Endothelial cell of umbilical vein (primary cell): ENCODE data around the gene RFLNA. TPM values are rescaled to one million over a fixed set of nuclear protein-coding genes. Genes with fewer than 3 reads are reported as not detected.

ENCODE experiments used
- BruUV-seq: library from RNA; stranded (reverse); fragments of 400-500 nt; replicated peaks from 2 replicates; lab custom pipeline; 2021; lab: Mats Ljungman, UMichigan
- CTCF ChIA-PET: fragments of 300-600, 350-600 bp; sonication (Branson Sonifier 250); formaldehyde crosslinking; loops from one replicate; lab custom pipeline; 2021; ENCODE audit warnings: antibody characterized with exemption, inconsistent platforms; lab: Charles Lee
- POLR2A ChIA-PET: fragments of 300-600, 350-600 bp; sonication (Branson Sonifier 250); formaldehyde crosslinking; loops from one replicate; lab custom pipeline; 2021; ENCODE audit warnings: antibody characterized with exemption, inconsistent platforms; lab: Charles Lee
- DNase-seq: peaks from one replicate; pipeline ENCODE4 v3.0.0-alpha.2; 2011; ENCODE audit warnings: low read depth, low spot score
- FAIRE-seq: peaks from 2 replicates; lab custom pipeline; 2011; peaks lifted over from hg19 to GRCh38; lab: Jason Lieb, UNC
- H2AFZ ChIP-seq: 2 replicates; pipeline ENCODE4 v1.6.0; 2012; ENCODE audit warnings: low read depth, low read length, control low read depth, inconsistent platforms
- H3K27ac ChIP-seq: 2 replicates; pipeline ENCODE4 v1.5.1; 2011; ENCODE audit warnings: low read depth, mild to moderate bottlenecking, control low read depth, low read length, moderate library complexity; ENCODE audit not compliant: insufficient read depth
- H3K27me3 ChIP-seq, 2 experiments: 2 replicates each; pipeline versions ENCODE4 v1.6.0 to v1.6.1; 2011; ENCODE audit warnings: low read length in 2 of 2, mixed read lengths in 1 of 2; ENCODE audit not compliant: control insufficient read depth in 2 of 2, insufficient read depth in 2 of 2
- H3K36me3 ChIP-seq, 2 experiments: 2 replicates in 1 of 2; 3 replicates in 1 of 2; pipeline ENCODE4 v1.5.1; 2011; ENCODE audit warnings: low read length in 2 of 2, mild to moderate bottlenecking in 1 of 2, moderate library complexity in 1 of 2; ENCODE audit not compliant: control insufficient read depth in 2 of 2, insufficient read depth in 2 of 2; ENCODE audit errors: extremely low read depth in 1 of 2
- H3K4me1 ChIP-seq: 3 replicates; pipeline ENCODE4 v1.5.1; 2011; ENCODE audit warnings: mild to moderate bottlenecking, low read length; ENCODE audit not compliant: control insufficient read depth, insufficient read depth; ENCODE audit errors: extremely low read depth
- H3K4me2 ChIP-seq: 2 replicates; pipeline ENCODE4 v1.6.1; 2011; ENCODE audit warnings: low read length, control low read depth, mixed read lengths; ENCODE audit not compliant: insufficient read depth
- H3K4me3 ChIP-seq, 3 experiments: fragments of 200-600 bp in 1 of 3; sonication (generic), shearing (Covaris generic) in 1 of 3; replicated peaks in 1 of 3; 2 replicates each; pipeline ENCODE4 v1.5.1; 2011 to 2016; ENCODE audit warnings: control low read depth in 3 of 3, low read length in 3 of 3, mild to moderate bottlenecking in 2 of 3, inconsistent platforms in 1 of 3, low read depth in 1 of 3, moderate library complexity in 1 of 3; ENCODE audit not compliant: insufficient read depth in 1 of 3
- H3K79me2 ChIP-seq: 2 replicates; pipeline ENCODE4 v1.6.0; 2012; ENCODE audit warnings: low read length, inconsistent platforms; ENCODE audit not compliant: control insufficient read depth, insufficient read depth
- H3K9ac ChIP-seq: replicated peaks from 2 replicates; pipeline ENCODE3; 2011; ENCODE audit warnings: low read length, control low read depth; ENCODE audit not compliant: insufficient read depth; ENCODE audit errors: extremely low read depth
- H3K9me1 ChIP-seq: replicated peaks from 3 replicates; pipeline ENCODE4 v1.6.0; 2011; ENCODE audit warnings: mild to moderate bottlenecking, low read length; ENCODE audit not compliant: control insufficient read depth, insufficient read depth; ENCODE audit errors: extremely low read depth
- H3K9me3 ChIP-seq: replicated peaks from 2 replicates; pipeline ENCODE4 v1.5.1; 2012; ENCODE audit warnings: low read length, inconsistent platforms; ENCODE audit not compliant: control insufficient read depth, insufficient read depth
- H4K20me1 ChIP-seq: replicated peaks from 2 replicates; pipeline ENCODE3; 2011; ENCODE audit warnings: mild to moderate bottlenecking, low read length; ENCODE audit not compliant: control insufficient read depth, insufficient read depth; ENCODE audit errors: extremely low read depth
- POLR2A ChIP-seq: IDR thresholded peaks from 2 replicates; pipeline ENCODE4 v1.6.1; 2012; ENCODE audit warnings: low read depth, mild to moderate bottlenecking, control low read depth, low read length
- POLR2AphosphoS5 ChIP-seq: IDR thresholded peaks from 2 replicates; pipeline ENCODE4 v1.6.1; 2012; ENCODE audit warnings: low read depth, mild to moderate bottlenecking, control low read depth, low read length, moderate library complexity; ENCODE audit not compliant: insufficient read depth
- dilution Hi-C: fragments of 300-500 bp; cut with MboI; formaldehyde crosslinking; loops from one replicate; pipeline ENCODE4 v1.15.0; 2019; ENCODE audit warnings: low sequenced_read_pairs; ENCODE audit not compliant: extremely low pct_ligation_motif_present
- intact Hi-C: fragments of 100-400 bp; cut with micrococcal nuclease; formaldehyde crosslinking; loops from one replicate; pipeline ENCODE4 v1.10.0; 2022
- microRNA-seq: library from miRNA; unstranded; fragments of <30 nt; microRNA quantifications from one replicate; pipeline ENCODE4 v1.2.0, GENCODE V29; 2021; ENCODE audit warnings: borderline number of aligned reads, borderline replicate concordance
- polyA plus RNA-seq, 4 experiments: library from polyadenylated mRNA; depleted of rRNA in 3 of 4; stranded (reverse) in 3 of 4; unstranded in 1 of 4; fragments of >200 nt; gene quantifications; 2 replicates each; pipeline versions ENCODE4 v1.2.1 to v1.2.3, GENCODE V29; 2011 to 2012; ENCODE audit warnings: missing spikeins in 1 of 4
- small RNA-seq: library from RNA; depleted of rRNA; stranded (forward); fragments of <200 nt; gene quantifications from one replicate; pipeline ENCODE3, GENCODE V24; 2012; ENCODE audit warnings: low replicate concordance, low read depth; ENCODE audit not compliant: insufficient read depth, insufficient read length
- total RNA-seq: library from RNA; stranded (reverse); gene quantifications from 2 replicates; pipeline ENCODE4 v1.2.3, GENCODE V29; 2021

RFLNA gene
- total and polyA plus RNA-seq, 2 donors (not counting 3 experiments of a cell fraction or from before 2014, with no cell fraction given): 19.7 to 24.5 TPM

- Histone ChIP-seq H3K27ac (no peak overlapping the region), H3K9me3 (no peaks in the 10 kb centered on the region), H3K9ac (no peak overlapping the region), H3K4me2 (no peak overlapping the region), H3K79me2 (peaks cover 76% of the 10 kb centered on the region), H3K9me1 (no peaks in the 10 kb centered on the region), H3K4me3 (no peak overlapping the region), H4K20me1 (no peaks in the 10 kb centered on the region), H3K27me3 (no peaks in the 10 kb centered on the region), H2AFZ (no peak overlapping the region), H3K36me3 (peaks cover 6 to 39% of the 10 kb centered on the region in 2 experiments), H3K4me1 (peaks cover 17% of the 10 kb centered on the region)
- dilution Hi-C loops: no loop called here
- DNase-seq: no peak
- ChIA-PET POLR2A (no interaction called here), CTCF (interaction anchor here (1.4 kb wide), 2 partner anchors 20 to 311 kb away, joined by 3 to 4 read pairs; no protein-coding TSS in a partner anchor)
- no peak for FAIRE-seq
- intact Hi-C loops: no loop called here
- TF ChIP-seq POLR2AphosphoS5 (no peak), POLR2A (no peak)
- no TSS peak for BruUV-seq
These were observed 69.7 kb downstream of the RFLNA start for GRCh38 chr12:124364543-124364942.

Small RNAs within 50 kb of the gene (microRNA-seq; reads per million reads assigned to microRNA genes)
- not detected for gene MIR6880

Small RNAs within 50 kb of the gene (small RNA-seq; reads per million reads assigned to genes)
- gene MIR6880: not detected
